ENCODE measurements around the gene CACNA2D1. TPM values are rescaled to one million over a fixed set of nuclear protein-coding genes. Genes with fewer than 3 reads are reported as not detected.

Gene CACNA2D1
- polyA plus RNA-seq, 2 of the 4 experiments (the other 2 are of a cell fraction) = 18.0 to 32.9 TPM

GRCh38 chr7:81902536-81902935, 541.0 kb downstream of the CACNA2D1 start:
- ChIA-PET CTCF (no interaction called here), POLR2A (no interaction called here)
- no peak for FAIRE-seq
- H3K4me1 ChIP-seq = peaks cover 1% of the 10 kb centered on the region; the same call in 1 of the 3 replicates
- DNase-seq (ENCODE audit: low read depth in 1 of 2, low spot score in 1 of 2) = no peak
- H3K9me3 ChIP-seq = no peaks in the 10 kb centered on the region
- WGBS (ENCODE audit: missing lambda C conversion rate) = 42% methylated on average over 3 of the region's 3 CpGs
- no peak overlapping the region for H3K4me3 ChIP-seq
- H3K27ac ChIP-seq = no peak overlapping the region
- no peak overlapping the region for H3K4me2 ChIP-seq
- TF ChIP-seq HOXB5 (CRISPR knock-in tag; IDR thresholded peaks at IDR 0.05) = no peak
- no peak for TF ChIP-seq SREBF2 (IDR thresholded peaks at IDR 0.05)
- TF ChIP-seq KDM1A (IDR thresholded peaks at IDR 0.05; ENCODE audit: low read depth) = no peak
- TF ChIP-seq CTCF (IDR thresholded peaks at IDR 0.05) = no peak
- TF ChIP-seq POLR2AphosphoS2 (conservative IDR thresholded peaks at IDR 0.05; ENCODE audit: low read length) = no peak
- no peak for TF ChIP-seq USF2 (IDR thresholded peaks at IDR 0.05)
- no peak for TF ChIP-seq PHF8 (IDR thresholded peaks at IDR 0.05; ENCODE audit: borderline replicate concordance, low read depth)
- TF ChIP-seq E2F6 (IDR thresholded peaks at IDR 0.05; ENCODE audit: borderline replicate concordance, low read depth) = no peak
- TF ChIP-seq PBX3 (IDR thresholded peaks at IDR 0.05) = no peak
- TF ChIP-seq BCL3 (IDR thresholded peaks at IDR 0.05) = no peak
- no peak for TF ChIP-seq RAD21 (conservative IDR thresholded peaks at IDR 0.05 in 1 of 2, IDR thresholded peaks at IDR 0.05 in 1 of 2)
- no peak for TF ChIP-seq CHD2 (IDR thresholded peaks at IDR 0.05; ENCODE audit: low read length, partially characterized antibody)
- TF ChIP-seq MAX (IDR thresholded peaks at IDR 0.05) = no peak
- TF ChIP-seq RFX5 (IDR thresholded peaks at IDR 0.05) = no peak
- TF ChIP-seq ZFP36 (IDR thresholded peaks at IDR 0.05; ENCODE audit: borderline replicate concordance, partially characterized antibody) = no peak
- TF ChIP-seq HOXB13 (CRISPR knock-in tag; IDR thresholded peaks at IDR 0.05; ENCODE audit: low read depth) = no peak
- TF ChIP-seq ZNF302 (CRISPR knock-in tag; IDR thresholded peaks at IDR 0.05) = no peak
- TF ChIP-seq ATOH8 (CRISPR knock-in tag; IDR thresholded peaks at IDR 0.05; ENCODE audit: low read depth) = no peak
- no peak for TF ChIP-seq NPAS2 (CRISPR knock-in tag; IDR thresholded peaks at IDR 0.05; ENCODE audit: borderline replicate concordance)
- no peak for ATAC-seq
